NCI-H187 (cell line): ENCODE data around the gene MPHOSPH6.
A peak's percentile ranks its signal among the peaks of the same experiment; 100 is the strongest.
"Not testable (repeated sequence)": the region's sequence is repeated elsewhere in the genome, so short reads cannot be mapped to it uniquely, and the experiment has no call there.

Experiments
- DNase-seq, 2 experiments: peaks; one replicate each; lab custom pipeline; 2025; lab: John Stamatoyannopoulos, UW

Gene MPHOSPH6, protein sequence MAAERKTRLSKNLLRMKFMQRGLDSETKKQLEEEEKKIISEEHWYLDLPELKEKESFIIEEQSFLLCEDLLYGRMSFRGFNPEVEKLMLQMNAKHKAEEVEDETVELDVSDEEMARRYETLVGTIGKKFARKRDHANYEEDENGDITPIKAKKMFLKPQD

DNA sequence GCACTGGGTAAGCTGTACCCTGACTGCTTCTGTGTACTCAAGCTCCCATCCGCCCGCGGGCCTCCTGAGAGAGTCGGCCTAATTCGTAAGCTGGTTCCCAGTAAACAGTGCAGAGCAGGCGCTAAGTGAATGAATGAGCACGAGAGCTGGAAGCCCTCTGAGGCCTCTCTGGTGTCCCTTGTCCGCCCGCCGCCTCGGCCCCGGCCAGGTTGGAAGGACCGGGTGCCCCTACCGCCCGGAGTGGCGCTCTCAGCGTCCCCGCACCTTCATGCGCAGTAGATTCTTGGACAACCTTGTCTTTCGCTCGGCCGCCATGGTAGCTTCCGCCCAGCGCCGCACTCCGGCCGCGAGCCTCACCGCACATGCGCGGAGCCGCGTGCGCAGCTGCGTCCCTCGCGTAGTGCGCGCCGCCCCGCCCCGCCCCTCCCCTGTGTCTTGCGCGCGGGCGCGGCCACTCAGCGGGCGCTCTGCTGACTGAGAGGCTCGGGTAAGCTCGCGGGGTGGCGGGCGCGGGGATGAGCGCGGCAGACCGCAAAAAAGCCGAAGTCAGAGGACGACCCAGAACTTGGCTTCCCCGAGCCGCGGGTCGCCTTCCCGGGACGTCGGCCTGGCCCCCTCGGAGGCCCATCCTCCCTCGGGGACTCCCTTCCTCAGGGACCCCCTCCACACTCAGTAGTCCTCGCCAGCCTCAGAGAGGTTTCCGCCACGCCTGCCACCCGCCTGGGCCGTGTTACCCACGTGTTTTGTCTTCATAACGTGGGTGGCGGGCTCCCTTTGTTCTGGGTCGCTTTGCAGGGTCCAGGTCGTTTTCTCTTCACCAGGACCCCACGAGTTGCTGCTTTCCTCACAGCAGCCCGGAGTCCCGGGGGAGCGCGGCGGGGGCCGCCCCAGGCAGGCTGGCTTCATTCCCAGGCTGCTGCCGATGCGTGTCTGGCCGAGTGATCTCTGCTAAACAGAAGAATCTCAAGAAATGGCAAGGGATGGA, at the start of gene MPHOSPH6:
MPHOSPH6 (minus strand) TSS at position 364 of the 985 bp plus-strand sequence; CDS start at position 315, 49 bp downstream.
- DNase-seq = peak; percentile 63 to 66

DNA sequence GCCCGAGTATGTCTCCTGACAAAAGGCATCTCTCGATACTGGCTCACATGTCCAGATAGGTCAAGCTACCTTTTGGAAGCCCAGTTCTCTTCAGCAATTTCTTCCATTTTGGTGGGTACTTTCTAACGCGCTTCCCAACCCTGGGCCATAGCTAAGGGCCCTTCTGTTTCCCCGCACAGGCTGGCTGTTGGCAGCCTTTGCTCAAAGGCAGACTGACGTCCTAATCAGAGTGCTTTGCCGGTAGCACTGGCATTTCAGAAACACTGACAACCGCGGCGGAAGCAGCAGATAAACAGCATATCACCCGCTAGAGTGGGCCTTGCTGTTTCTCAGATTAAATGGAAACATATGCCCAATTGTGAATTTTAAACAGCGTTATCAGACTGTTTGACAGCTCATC, 49.3 kb upstream of the MPHOSPH6 start:
- no peak for DNase-seq

DNA sequence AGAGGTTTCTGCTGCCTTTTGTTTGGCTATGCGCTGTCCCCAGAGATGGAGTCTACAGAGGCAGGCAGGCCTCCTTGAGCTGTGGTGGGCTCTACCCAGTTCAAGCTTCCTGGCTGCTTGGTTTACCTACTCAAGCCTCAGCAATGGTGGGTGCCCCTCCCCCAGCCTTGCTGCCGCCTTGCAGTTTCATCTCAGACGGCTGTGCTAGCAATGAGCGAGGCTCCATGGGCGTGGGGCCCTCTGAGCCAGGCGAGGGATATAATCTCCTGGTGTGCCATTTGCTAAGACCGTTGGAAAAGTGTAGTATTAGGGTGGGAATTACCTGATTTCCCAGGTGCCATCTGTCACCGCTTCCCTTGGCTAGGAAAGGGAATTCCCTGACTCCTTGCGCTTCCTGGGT, 39.3 kb upstream of the MPHOSPH6 start:
- not testable (repeated sequence) for DNase-seq

DNA sequence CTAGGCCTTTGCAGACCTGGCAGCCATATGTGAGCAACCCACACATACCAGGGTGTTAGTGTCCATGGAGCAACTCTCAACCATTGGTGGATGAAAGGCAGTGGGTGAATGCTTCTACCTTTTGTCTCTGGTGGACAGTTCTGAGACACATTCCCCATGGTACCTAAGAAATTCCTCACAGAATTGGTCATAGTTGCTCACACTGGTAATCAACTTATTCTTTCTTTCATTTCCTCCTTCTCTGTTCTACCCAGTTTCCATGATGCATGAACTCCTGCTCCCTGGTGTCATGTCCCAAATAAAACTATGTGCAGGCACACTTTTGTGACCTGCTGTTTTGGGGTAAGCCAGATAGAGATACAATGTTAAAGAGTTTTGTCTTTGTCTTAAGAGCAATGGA, 33.2 kb upstream of the MPHOSPH6 start:
- no peak for DNase-seq

DNA sequence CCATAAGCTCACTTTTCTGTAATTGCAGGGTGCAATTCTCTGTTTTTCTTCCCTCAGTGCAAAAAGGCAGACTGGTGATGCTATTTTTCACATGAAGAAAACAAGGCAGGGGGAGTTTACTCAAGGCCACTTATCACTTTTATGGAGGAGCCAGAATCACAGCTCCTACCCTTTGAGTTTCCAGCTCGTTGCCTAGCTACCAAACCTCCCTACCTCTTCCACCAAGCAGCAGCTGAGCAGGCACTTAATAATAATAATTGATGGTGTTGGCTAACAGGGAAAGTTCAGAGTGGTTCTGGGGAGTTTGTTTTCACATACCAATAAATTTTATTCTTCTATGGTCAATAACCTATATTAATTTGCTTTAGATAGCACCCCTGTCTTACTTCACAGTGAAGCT, 31.9 kb upstream of the MPHOSPH6 start:
- DNase-seq = no peak

DNA sequence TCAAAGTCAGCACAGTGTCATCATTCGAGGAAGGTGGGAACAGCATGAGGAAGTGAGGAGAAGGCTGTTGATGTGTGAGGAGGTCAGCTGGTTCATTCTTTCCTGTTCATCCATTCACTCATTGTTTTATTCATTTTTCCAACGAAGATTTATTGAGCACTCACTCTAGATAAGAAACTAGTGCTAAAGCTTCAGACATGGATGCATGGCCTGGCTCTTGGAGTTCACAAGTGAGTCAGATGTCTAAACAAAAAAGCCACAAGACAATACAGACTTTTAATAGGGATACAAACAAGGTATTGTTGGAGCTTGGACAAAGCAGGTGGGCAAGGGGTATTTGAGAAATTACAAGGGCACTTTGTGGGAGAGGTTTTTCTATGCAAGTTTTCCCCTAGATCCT, 31.3 kb upstream of the MPHOSPH6 start:
- DNase-seq = no peak

DNA sequence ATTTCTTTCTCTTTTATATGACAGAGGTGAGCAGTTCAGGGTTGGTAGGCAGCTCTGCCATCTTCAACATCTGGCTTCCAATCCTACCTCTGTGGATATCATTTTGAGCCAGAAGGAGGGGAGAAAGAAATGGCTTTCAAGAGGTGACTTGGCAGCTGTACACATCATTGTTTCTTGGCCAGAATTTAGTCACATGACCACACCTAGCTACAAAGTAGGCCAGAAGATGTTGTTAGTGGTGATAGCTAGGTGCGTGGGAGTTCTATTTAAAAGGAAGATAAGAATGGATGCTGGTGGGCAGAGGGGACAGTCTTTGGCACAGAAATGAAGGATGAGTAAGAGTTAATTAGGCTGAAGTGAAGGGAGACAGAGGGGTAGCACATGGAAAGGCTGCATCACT, 29.2 kb upstream of the MPHOSPH6 start:
- DNase-seq = no peak

DNA sequence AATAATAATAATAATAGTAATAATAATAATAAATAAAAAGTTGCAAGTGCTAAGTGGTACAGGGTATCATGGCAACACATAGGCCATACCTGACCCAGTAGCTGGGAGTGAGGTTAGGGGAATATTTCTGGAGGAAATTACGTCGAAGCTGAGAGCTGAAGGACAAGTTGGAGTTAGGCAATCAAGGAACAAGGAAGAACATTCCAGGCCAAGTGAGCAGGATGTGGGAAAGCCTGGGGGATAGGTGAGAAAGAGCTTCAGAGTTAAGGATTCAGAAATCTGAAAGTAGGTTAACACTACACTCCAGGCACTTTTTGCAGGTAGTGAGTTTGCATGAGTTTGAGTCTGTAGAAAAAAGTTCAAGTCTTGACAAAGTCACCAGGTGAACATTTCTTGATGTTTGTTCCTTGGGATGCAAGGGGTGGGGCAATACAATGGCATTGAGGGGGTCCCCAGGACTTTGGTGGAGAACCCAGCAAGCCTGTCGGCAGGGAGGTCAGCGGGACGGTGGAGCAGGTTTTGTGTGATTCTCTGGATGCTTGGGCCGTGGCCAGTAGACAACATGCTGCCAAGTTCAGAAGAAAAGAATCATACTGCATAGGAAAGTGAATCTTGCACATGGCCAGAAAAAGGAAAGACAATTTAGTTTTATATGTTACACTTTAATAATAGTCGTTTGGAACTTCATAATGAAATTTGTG, 27.7 kb upstream of the MPHOSPH6 start:
- no peak for DNase-seq

DNA sequence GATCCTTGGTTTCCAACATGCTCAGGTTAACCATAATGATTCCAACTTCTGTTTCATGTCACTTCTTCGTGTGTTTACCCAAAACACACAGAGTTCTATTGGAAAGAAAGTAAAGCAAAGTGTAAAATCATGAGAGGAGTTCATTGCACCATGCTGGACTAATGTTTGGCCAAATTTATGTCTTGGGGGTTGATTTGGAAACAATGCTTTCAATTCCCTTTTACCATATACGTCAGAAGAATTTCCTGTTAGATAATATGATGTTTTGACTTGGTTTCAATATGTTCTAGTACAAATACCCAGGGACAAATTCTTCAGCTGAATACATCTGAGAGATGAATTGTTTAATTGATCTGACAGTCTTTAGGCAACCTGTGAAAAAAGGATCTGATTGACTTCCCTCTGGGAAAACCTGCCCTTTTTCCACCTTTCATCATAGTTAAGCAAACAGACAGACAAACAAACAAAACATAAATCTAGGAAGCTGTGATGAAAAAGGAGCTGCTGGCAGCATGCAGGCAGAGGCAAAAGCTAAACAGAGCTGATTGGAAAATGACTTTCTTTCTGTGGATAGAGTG, 26.0 kb upstream of the MPHOSPH6 start:
- no peak for DNase-seq

DNA sequence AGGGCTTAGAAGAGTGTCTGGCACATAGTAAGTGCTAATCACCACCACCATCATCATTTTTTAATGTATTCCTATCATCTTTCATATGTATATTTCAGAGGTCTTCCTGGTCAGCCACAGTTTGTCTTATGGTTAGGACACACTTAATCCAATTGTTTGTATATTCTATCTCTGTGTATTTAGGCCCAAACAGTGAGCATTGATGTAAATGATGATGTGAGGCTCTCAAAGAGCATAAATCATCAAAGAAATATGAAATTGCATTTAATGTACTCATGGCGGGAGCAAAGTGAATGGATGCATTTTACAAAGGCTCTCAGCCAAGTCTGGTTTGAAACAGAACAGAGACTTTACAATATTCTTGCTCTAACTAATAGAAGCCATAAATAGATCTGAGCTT, 24.1 kb upstream of the MPHOSPH6 start:
- DNase-seq = no peak

DNA sequence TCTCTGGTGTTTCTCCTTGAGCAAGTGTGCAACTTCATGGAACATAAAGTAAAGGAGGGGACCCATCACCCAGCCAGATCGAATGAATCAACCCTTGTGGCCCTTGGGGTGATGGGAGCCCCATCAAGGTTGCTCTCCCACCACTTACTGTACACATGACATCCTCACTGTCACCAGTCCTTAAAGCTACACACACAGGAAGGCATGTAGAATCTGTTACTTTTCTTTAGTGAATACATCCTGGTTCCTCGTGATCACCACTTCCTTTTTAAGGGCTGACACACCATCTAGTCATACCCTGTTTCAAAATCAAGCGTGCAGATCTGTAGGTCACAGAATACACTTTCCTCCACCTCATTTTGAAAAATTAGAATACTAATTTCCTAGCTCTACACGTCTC, 22.6 kb upstream of the MPHOSPH6 start:
- DNase-seq = no peak

DNA sequence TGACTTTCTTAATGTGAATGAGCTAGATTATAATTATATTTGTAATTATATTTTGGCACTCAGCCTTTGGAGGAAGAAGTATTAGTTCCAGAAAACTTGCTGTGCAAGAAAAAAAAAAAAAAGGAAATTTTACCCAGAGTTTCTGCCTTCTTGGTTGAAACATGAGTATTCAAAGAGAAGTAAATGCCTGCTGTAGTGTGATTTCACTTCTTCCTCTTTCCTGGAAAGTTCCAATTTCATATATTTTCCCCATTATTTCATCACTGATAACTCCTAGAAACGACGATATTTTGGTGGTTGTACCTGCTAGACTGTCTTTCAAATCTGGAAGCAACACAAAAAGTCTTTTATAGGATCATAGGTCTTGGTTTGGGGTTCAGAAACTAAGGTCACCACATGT, 20.4 kb upstream of the MPHOSPH6 start:
- DNase-seq = no peak

DNA sequence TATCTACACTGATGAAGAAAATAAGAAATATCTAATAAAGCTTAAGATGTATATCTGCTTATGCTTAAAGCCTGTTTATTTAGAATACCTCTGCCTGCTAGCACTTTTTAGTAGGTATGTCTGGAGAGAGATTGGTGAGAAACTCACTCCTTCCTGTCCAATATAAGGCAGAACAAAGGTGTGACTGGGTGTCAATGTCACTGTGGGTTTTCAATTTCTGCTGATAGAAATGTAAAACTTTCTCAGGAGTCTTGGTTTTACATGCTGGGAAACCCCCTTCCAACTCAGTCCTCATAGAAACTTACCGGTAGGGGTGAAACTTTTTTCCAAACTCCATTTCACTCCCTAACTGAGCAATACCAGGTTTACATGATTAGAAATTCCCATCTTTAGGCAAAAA, 17.8 kb upstream of the MPHOSPH6 start:
- no peak for DNase-seq

DNA sequence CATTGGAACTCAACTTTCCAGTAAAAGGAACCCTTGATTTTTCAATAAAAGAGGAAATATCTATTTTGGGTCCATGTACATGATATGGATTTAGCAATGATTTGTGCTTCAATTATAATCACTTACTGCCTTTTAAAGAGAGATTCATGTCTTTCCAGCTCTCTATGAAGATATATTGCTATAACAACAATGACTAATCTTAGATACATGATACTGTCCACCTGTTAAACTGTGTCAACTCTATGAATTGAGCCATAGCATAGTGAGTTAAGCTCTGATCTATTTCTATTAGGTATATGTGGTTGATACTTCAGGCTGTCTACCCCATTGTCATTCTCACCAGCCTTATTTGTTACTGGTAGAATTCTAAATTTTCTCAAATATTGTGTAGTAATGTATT, 15.0 kb upstream of the MPHOSPH6 start:
- no peak for DNase-seq

DNA sequence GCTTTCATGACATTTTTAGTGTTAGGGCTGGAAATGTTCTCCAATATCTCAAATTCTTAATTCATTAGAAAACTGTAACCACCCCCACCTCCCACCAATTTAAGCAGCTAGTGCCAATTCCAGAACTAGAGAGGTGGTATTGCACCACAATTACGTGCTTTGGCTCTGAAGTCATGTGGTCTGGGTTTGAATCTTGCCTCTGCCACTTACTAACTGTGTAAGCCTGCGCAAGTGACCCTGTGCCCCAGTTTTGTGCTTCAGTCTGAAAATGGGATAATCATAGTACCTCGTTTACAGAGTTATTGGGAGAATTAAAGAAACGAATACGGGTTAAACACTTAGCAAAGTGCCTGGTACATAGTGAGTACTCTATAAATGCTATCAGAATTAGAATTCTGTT, 14.2 kb upstream of the MPHOSPH6 start:
- DNase-seq = no peak

DNA sequence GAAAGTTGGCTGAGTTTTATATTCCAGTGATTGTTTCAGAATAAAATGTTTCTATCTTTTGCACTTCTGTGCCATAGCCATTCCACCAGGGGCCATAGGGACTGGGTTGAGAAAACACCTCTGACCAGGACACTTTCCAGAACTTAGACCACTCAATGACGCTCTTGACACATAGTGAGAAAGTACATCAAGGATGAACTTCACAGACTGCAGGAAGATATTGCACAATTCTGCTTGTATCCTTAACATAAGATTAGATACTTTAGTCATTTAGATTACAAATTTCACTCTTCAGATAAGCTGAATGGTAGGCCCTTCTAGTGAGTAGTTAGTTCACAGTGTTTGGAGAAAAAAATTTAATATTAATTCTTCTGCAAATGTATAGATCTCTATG, 13.0 kb upstream of the MPHOSPH6 start:
- DNase-seq = no peak

DNA sequence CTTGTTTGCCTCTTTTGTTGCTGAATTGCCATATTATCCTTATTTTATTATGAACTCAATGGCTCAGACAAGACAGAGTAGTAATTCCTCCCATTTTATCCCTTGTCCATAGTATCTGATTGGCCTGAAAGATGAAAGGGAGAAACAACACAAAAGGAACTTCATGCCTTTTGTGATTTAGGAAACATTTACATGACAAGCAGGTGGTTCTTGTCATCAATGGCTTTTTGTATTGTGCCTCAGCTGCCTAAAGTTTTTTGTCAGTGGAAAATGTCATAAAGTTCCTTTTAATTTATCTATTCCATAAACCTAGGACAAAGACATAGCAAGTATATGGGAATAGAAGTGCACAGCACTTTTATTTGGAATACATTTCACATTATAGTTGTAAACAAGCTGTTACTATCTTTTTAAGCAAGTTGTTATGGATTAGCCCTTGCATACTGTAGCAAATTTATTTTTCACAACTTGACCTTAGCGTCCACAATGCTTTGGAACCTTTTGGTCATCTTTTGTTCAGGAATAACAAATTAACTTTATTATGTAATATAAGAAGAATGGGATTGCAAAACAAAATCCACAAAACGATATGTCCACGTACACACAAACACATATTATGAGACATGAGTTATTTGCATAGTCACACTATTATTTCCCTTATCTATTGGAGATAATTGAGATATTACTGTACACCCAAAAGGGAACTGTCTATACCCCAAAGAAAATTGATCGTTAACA, 12.4 kb upstream of the MPHOSPH6 start:
- no peak for DNase-seq

DNA sequence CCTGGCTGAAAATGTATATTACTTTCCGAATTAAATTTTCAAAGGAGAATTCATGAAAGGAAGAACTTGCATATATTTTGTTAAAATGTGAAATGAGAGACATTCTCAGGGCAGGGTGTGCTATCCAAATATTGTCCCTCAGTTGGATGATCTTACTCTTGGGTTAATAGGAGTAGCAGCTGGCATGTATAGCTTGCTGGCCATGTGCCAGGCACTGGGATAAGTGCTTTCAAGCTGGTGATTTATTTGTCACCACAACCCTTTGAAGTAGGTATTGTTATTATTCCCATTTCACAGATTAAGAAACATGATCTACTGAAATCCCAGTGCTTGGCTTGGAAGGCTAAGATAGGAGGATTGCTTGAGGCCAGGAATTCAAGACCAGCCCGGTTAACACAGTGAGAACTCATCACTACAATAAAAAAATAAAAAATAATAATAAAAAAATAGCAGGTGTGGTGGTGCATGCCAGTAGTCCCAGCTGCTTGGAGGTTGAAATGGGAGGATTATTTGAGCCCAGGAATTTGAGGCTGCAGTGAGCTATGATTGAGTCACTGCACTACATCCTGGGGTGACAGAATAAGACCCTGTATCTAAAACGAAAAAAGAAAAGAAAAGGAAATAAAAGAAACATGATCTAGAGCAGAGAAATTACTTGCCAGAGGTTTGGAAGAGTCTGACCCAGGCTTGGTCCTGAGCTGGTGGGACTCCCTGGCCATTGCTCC, 11.6 kb upstream of the MPHOSPH6 start:
- peak in 1 of 2 experiments; percentile 13 for DNase-seq

DNA sequence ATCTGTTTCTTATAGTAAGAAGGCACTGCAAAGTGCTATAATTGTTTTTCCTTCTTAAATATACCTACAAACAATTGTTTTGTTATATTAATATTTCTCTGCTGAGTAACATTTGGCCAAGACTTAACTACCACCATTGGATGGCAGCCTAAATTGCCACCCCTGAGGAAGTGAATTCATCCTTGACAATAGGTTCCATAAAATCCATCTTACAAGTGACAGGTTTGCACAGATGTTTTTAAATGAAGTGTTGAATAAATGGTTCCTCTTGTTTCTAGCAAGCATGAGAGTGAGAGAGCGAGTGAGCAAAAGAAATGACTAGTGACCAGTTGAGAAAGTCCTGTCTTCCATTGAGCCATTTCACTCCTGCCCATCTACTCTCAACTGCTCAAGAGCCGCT, 8.3 kb upstream of the MPHOSPH6 start:
- no peak for DNase-seq

DNA sequence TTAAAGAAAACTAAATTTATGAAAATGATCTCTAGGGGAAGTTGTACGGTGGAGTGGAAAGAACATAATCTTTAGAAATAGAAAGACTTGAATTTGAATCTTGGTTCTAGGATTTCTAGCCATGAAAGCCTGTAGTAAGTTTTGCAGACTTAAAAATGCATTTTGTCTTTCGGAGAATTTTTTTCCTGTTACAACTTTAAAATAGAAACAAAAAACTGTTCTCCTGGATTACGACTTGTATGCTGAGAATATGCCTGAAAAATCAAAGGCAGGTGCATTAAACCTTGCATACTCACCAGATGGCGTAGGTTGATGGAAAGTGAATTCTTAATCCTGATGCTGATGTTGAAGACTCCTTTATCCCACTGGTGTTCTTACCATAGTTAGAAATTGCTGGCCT, 7.5 kb upstream of the MPHOSPH6 start:
- DNase-seq = no peak

DNA sequence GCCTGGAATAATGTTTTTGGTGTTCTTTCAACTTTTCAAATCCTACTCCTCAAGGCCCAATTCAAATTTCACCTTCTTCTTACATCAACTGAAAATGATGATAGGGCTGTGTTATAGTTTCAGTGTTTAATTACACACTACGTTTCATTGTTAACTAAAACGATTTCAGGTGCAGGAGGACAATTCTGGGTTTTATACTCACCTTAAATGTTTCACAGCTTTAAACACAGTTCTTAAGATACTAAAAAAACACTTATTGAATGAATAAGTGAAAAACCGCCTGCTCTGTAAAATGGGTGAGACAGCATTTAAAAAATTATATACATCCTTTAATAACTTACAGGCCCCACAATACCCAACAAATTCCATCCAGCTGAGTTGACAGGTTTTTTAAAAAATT, 6.2 kb upstream of the MPHOSPH6 start:
- DNase-seq = no peak
